Measurements from ENCODE around the gene ZNF266. TPM values are rescaled to one million over a fixed set of nuclear protein-coding genes. Genes with fewer than 3 reads are reported as not detected.

ZNF266 gene
- total RNA-seq, 1 experiment from 2014 or later, result 14.7 TPM

DNA sequence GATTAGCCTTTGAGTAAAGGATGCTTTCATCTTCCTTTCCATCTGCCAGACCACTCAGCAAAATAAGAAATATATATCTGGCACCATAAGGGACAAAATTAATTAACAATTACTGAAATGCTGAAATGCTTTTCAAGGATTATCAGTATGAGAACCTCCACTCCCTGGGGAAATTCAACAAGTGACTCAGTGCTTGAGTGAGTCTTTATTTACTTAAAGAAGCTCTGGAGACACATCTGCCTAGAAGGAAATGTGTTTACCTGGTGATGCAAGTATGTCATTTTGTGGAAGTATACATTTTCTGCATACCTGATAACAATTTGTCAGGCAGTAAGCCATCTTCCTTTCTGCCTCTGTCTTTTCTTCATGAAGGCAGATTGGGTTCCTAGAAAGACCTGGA lies 39.6 kb upstream of the ZNF266 start:
- no peak overlapping the region for H2AFZ ChIP-seq (ENCODE audit: low read length)
- peaks cover 91 to 96% of the 10 kb centered on the region in 2 experiments for H3K9me3 Mint-ChIP-seq

More for the DNA sequence above, 39.6 kb upstream of the ZNF266 start:
- Histone ChIP-seq H4K5ac (ENCODE audit: insufficient read length, low read depth, low read length) (no peak overlapping the region), H3K4ac (ENCODE audit: low read depth, low read length) (no peak overlapping the region), H2BK5ac (ENCODE audit: insufficient read length, low read length) (no peak overlapping the region), H4K20me1 (ENCODE audit: control insufficient read depth, insufficient read depth, insufficient read length) (no peaks in the 10 kb centered on the region), H4K91ac (ENCODE audit: insufficient read length, low read depth, low read length) (no peak overlapping the region), H3K9ac (ENCODE audit: extremely low read depth, insufficient read length, low read length) (no peak overlapping the region), H3K18ac (ENCODE audit: insufficient read length, low read depth, low read length) (no peak overlapping the region), H3K23ac (ENCODE audit: insufficient read length, low read depth, low read length) (no peak overlapping the region), H2BK20ac (ENCODE audit: low read depth, low read length, poor library complexity, severe bottlenecking) (no peak overlapping the region), H3K23me2 (ENCODE audit: insufficient read length, low read depth, low read length, poor library complexity, severe bottlenecking) (no peaks in the 10 kb centered on the region), H2AK5ac (ENCODE audit: insufficient read length, low read length) (no peak overlapping the region), H3K4me2 (ENCODE audit: insufficient read depth, insufficient read length, low read length) (no peak overlapping the region), H3K9me3 (ENCODE audit: control insufficient read depth, low read depth, low read length) (peaks cover 81% of the 10 kb centered on the region), H2BK15ac (ENCODE audit: low read depth, low read length) (no peak overlapping the region), H2BK12ac (ENCODE audit: insufficient read length, low read depth, low read length) (no peak overlapping the region), H3K56ac (ENCODE audit: insufficient read length, low read depth, low read length) (no peak overlapping the region), H3K14ac (ENCODE audit: insufficient read depth, low read length) (no peak overlapping the region), H3K4me1 (ENCODE audit: insufficient read depth, low read length) (no peaks in the 10 kb centered on the region), H3K79me2 (ENCODE audit: insufficient read depth, low read length) (no peaks in the 10 kb centered on the region; the same call in 1 of the 2 replicates), H3K27me3 (ENCODE audit: insufficient read depth, low read length) (no peaks in the 10 kb centered on the region), H2BK120ac (ENCODE audit: low read depth, low read length, poor library complexity, severe bottlenecking) (no peak overlapping the region), H3K79me1 (ENCODE audit: insufficient read depth, low read depth, low read length, poor library complexity, severe bottlenecking) (no peaks in the 10 kb centered on the region), H3K27ac (ENCODE audit: insufficient read length, low read depth, low read length) (no peak overlapping the region), H4K8ac (replicated peaks; ENCODE audit: insufficient read length, low read depth, low read length) (no peak overlapping the region), H3T11ph (ENCODE audit: low read length) (no peak overlapping the region)
- Mint-ChIP-seq H3K36me3 (ENCODE audit: insufficient read depth in 1 of 3, low read depth in 3 of 3) (peaks cover 4 to 25% (median 7%) of the 10 kb centered on the region in 3 experiments; a peak in 6 of 7 replicates), H3K27ac (no peak overlapping the region), H3K4me3 (no peak overlapping the region), H3K4me1 (no peaks in the 10 kb centered on the region), H3K27me3 (ENCODE audit: low read depth) (no peaks in the 10 kb centered on the region; the same call in none of the 2 replicates)
- TF ChIP-seq, protein P1, sequence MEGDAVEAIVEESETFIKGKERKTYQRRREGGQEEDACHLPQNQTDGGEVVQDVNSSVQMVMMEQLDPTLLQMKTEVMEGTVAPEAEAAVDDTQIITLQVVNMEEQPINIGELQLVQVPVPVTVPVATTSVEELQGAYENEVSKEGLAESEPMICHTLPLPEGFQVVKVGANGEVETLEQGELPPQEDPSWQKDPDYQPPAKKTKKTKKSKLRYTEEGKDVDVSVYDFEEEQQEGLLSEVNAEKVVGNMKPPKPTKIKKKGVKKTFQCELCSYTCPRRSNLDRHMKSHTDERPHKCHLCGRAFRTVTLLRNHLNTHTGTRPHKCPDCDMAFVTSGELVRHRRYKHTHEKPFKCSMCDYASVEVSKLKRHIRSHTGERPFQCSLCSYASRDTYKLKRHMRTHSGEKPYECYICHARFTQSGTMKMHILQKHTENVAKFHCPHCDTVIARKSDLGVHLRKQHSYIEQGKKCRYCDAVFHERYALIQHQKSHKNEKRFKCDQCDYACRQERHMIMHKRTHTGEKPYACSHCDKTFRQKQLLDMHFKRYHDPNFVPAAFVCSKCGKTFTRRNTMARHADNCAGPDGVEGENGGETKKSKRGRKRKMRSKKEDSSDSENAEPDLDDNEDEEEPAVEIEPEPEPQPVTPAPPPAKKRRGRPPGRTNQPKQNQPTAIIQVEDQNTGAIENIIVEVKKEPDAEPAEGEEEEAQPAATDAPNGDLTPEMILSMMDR (conservative IDR thresholded peaks at IDR 0.05), result no peak
- no peak for DNase-seq

Data from H9 (cell line).